Mesendoderm (in vitro differentiated cells): ENCODE results near the gene VPS8.

ENCODE experiments used
- DNase-seq: peaks from one replicate; pipeline ENCODE4 v3.0.0; 2013
- H2AK5ac ChIP-seq: 2 replicates; pipeline ENCODE4 v1.6.1; 2013; ENCODE audit warnings: low read length, inconsistent platforms
- H2BK120ac ChIP-seq: 2 replicates; pipeline ENCODE4 v1.6.1; 2013; ENCODE audit warnings: low read depth, mild to moderate bottlenecking, low read length, moderate library complexity, mixed read lengths
- H2BK15ac ChIP-seq: replicated peaks from 2 replicates; pipeline ENCODE4 v1.6.1; 2013; ENCODE audit warnings: low read depth, mild to moderate bottlenecking, moderate library complexity
- H2BK5ac ChIP-seq: 2 replicates; pipeline ENCODE4 v1.6.1; 2013; ENCODE audit warnings: low read length, inconsistent platforms
- H3K18ac ChIP-seq: 2 replicates; pipeline ENCODE4 v1.6.1; 2013; ENCODE audit warnings: mild to moderate bottlenecking, low read length, mixed read lengths
- H3K23ac ChIP-seq: one replicate; pipeline ENCODE4 v1.6.1; 2013; ENCODE audit warnings: low read length
- H3K27ac ChIP-seq: 2 replicates; pipeline ENCODE4 v1.5.1; 2013; ENCODE audit warnings: low read depth, mild to moderate bottlenecking, inconsistent platforms, low read length, moderate library complexity
- H3K27me3 ChIP-seq: 2 replicates; pipeline ENCODE4 v1.6.1; 2013; ENCODE audit warnings: low read length, control low read depth, mild to moderate bottlenecking, inconsistent platforms; ENCODE audit not compliant: insufficient read depth, poor library complexity
- H3K36me3 ChIP-seq: 2 replicates; pipeline ENCODE4 v1.6.1; 2013; ENCODE audit warnings: low read length, inconsistent platforms; ENCODE audit not compliant: control insufficient read depth, insufficient read depth
- H3K4ac ChIP-seq: one replicate; pipeline ENCODE4 v1.6.1; 2013; ENCODE audit warnings: low read depth, mild to moderate bottlenecking, low read length, moderate library complexity
- H3K4me1 ChIP-seq: 2 replicates; pipeline ENCODE4 v1.6.1; 2013; ENCODE audit warnings: low read depth, low read length, inconsistent platforms; ENCODE audit not compliant: control insufficient read depth
- H3K4me2 ChIP-seq: 2 replicates; pipeline ENCODE4 v1.6.1; 2013; ENCODE audit warnings: low read length
- H3K4me3 ChIP-seq: 2 replicates; pipeline ENCODE4 v1.5.1; 2013; ENCODE audit warnings: mild to moderate bottlenecking, low read length
- H3K56ac ChIP-seq: one replicate; pipeline ENCODE4 v1.6.1; 2013; ENCODE audit warnings: low read length
- H3K79me1 ChIP-seq: 2 replicates; pipeline ENCODE4 v1.6.1; 2013; ENCODE audit warnings: low read length, inconsistent platforms
- H3K79me2 ChIP-seq: 2 replicates; pipeline ENCODE4 v1.6.1; 2013; ENCODE audit warnings: mild to moderate bottlenecking, low read length; ENCODE audit not compliant: control insufficient read depth, insufficient read depth
- H3K9ac ChIP-seq: 2 replicates; pipeline ENCODE4 v1.6.1; 2013; ENCODE audit warnings: low read length, inconsistent platforms
- H4K5ac ChIP-seq: one replicate; pipeline ENCODE4 v1.6.1; 2013; ENCODE audit warnings: low read length
- H4K8ac ChIP-seq: one replicate; pipeline ENCODE4 v1.6.1; 2013; ENCODE audit warnings: low read depth, mild to moderate bottlenecking, control low read depth, low read length, moderate library complexity
- WGBS: extraction: QIAGEN DNeasy Blood & Tissue Kit; methylation state at CpG from one replicate; pipeline ENCODE4 v1.1.7; 2013; ENCODE audit warnings: low lambda C conversion rate, missing lambda C conversion rate; ENCODE audit not compliant: insufficient coverage; ENCODE audit errors: extremely low coverage; 5-methylcytosine and 5-hydroxymethylcytosine counted together

Gene VPS8

GRCh38 chr3:184766555-184767261 is 45.3 kb upstream of the VPS8 start:
- no CpG with 5 or more reads among the region's 4 CpGs for WGBS
- Histone ChIP-seq H3K4me2 (no peak overlapping the region), H2BK5ac (no peak overlapping the region), H3K23ac (no peak overlapping the region), H3K4me1 (no peaks in the 10 kb centered on the region), H3K36me3 (no peaks in the 10 kb centered on the region), H3K18ac (no peak overlapping the region), H3K27ac (no peak overlapping the region), H3K9ac (no peak overlapping the region), H2AK5ac (peak overlapping the region; percentile 68), H3K27me3 (no peaks in the 10 kb centered on the region), H3K4me3 (no peak overlapping the region), H4K5ac (no peak overlapping the region), H3K79me2 (no peaks in the 10 kb centered on the region), H2BK120ac (no peak overlapping the region), H4K8ac (no peak overlapping the region), H3K4ac (no peak overlapping the region), H2BK15ac (no peak overlapping the region), H3K79me1 (no peaks in the 10 kb centered on the region), H3K56ac (no peak overlapping the region)
- peak; percentile 74 for DNase-seq

GRCh38 chr3:184767377-184767776 is 44.6 kb upstream of the VPS8 start:
- H3K56ac ChIP-seq = no peak overlapping the region
- no peak overlapping the region for H3K4ac ChIP-seq
- no peak overlapping the region for H4K8ac ChIP-seq
- no peak overlapping the region for H2BK5ac ChIP-seq
- H3K36me3 ChIP-seq = no peaks in the 10 kb centered on the region
- no peaks in the 10 kb centered on the region for H3K79me1 ChIP-seq
- peak overlapping the region; percentile 22 for H2AK5ac ChIP-seq
- H3K79me2 ChIP-seq = no peaks in the 10 kb centered on the region
- no peak for DNase-seq
- WGBS = no CpG with 5 or more reads among the region's 12 CpGs
- no peak overlapping the region for H3K4me3 ChIP-seq
- no peaks in the 10 kb centered on the region for H3K27me3 ChIP-seq
- no peak overlapping the region for H2BK15ac ChIP-seq
- H4K5ac ChIP-seq = no peak overlapping the region
- H2BK120ac ChIP-seq = no peak overlapping the region
- no peak overlapping the region for H3K18ac ChIP-seq
- H3K23ac ChIP-seq = no peak overlapping the region
- H3K9ac ChIP-seq = no peak overlapping the region
- H3K27ac ChIP-seq = no peak overlapping the region
- H3K4me1 ChIP-seq = no peaks in the 10 kb centered on the region
- no peak overlapping the region for H3K4me2 ChIP-seq

GRCh38 chr3:184769382-184770170 is 42.4 kb upstream of the VPS8 start:
- Histone ChIP-seq H4K5ac (no peak overlapping the region), H3K4me1 (no peaks in the 10 kb centered on the region), H4K8ac (no peak overlapping the region), H3K79me1 (no peaks in the 10 kb centered on the region), H3K4me2 (no peak overlapping the region), H3K4me3 (no peak overlapping the region), H2BK120ac (no peak overlapping the region), H2BK15ac (no peak overlapping the region), H2AK5ac (no peak overlapping the region), H3K36me3 (no peaks in the 10 kb centered on the region), H3K79me2 (no peaks in the 10 kb centered on the region), H3K4ac (no peak overlapping the region), H3K27ac (no peak overlapping the region), H3K9ac (no peak overlapping the region), H3K56ac (peak overlapping the region; percentile 36), H2BK5ac (no peak overlapping the region), H3K23ac (no peak overlapping the region), H3K18ac (no peak overlapping the region), H3K27me3 (no peaks in the 10 kb centered on the region)
- WGBS = no CpG with 5 or more reads among the region's 26 CpGs
- DNase-seq = no peak

- Histone ChIP-seq H3K4me3 (no peak overlapping the region), H2BK5ac (no peak overlapping the region), H3K23ac (peak overlapping the region; percentile 3), H3K4me1 (no peaks in the 10 kb centered on the region), H3K27ac (no peak overlapping the region), H4K5ac (no peak overlapping the region), H3K4ac (no peak overlapping the region), H4K8ac (no peak overlapping the region), H2BK120ac (no peak overlapping the region), H3K27me3 (no peaks in the 10 kb centered on the region), H3K79me2 (no peaks in the 10 kb centered on the region), H3K36me3 (no peaks in the 10 kb centered on the region), H2BK15ac (no peak overlapping the region), H3K56ac (peak overlapping the region; percentile 9), H3K18ac (no peak overlapping the region), H2AK5ac (peak overlapping the region; percentile 30), H3K4me2 (no peak overlapping the region), H3K9ac (no peak overlapping the region), H3K79me1 (no peaks in the 10 kb centered on the region)
- no CpG with 5 or more reads among the region's 12 CpGs for WGBS
- no peak for DNase-seq
Observed at GRCh38 chr3:184770541-184770940, 41.4 kb upstream of the VPS8 start.

GRCh38 chr3:184771301-184772127 is 40.5 kb upstream of the VPS8 start:
- H4K8ac ChIP-seq = no peak overlapping the region
- H3K4me3 ChIP-seq = no peak overlapping the region
- no peak overlapping the region for H2BK5ac ChIP-seq
- no peak overlapping the region for H3K4me2 ChIP-seq
- no peak overlapping the region for H2BK15ac ChIP-seq
- no peaks in the 10 kb centered on the region for H3K36me3 ChIP-seq
- no peaks in the 10 kb centered on the region for H3K79me2 ChIP-seq
- H3K9ac ChIP-seq = no peak overlapping the region
- no peak for DNase-seq
- no peak overlapping the region for H4K5ac ChIP-seq
- no peak overlapping the region for H2BK120ac ChIP-seq
- H3K27ac ChIP-seq = no peak overlapping the region
- no peak overlapping the region for H3K18ac ChIP-seq
- H2AK5ac ChIP-seq = no peak overlapping the region
- H3K4ac ChIP-seq = no peak overlapping the region
- H3K4me1 ChIP-seq = peaks cover 5% of the 10 kb centered on the region
- no peaks in the 10 kb centered on the region for H3K27me3 ChIP-seq
- no CpG with 5 or more reads among the region's 20 CpGs for WGBS
- peak overlapping the region; percentile 69 for H3K56ac ChIP-seq
- H3K79me1 ChIP-seq = no peaks in the 10 kb centered on the region
- no peak overlapping the region for H3K23ac ChIP-seq
